Omental fat pad (tissue), 4 donors: ENCODE measurements around the gene KCNAB1. TPM values are rescaled to one million over a fixed set of nuclear protein-coding genes. Genes with fewer than 3 reads are reported as not detected.
"Not testable (repeated sequence)": the region's sequence is repeated elsewhere in the genome, so short reads cannot be mapped to it uniquely, and the experiment has no call there.

Experiments used
- ATAC-seq: fragments of 150-250 bp; one replicate; pipeline ENCODE4 v1.9.1; 2016; ENCODE audit warnings: mild to moderate bottlenecking, moderate library complexity; ENCODE audit not compliant: low FRiP score
- DNase-seq: peaks from one replicate; pipeline ENCODE4 v3.0.0-alpha.2; 2019; ENCODE audit warnings: low spot score
- total RNA-seq, 4 donors: library from RNA; depleted of rRNA; stranded (reverse); fragments of >200 nt; gene quantifications; one replicate each; pipeline ENCODE4 v1.1.0, GENCODE V29; 2016
- TF ChIP-seq, protein P1 (sequence below), 3 donors: fragments of 450-650 bp; IDR thresholded peaks; one replicate each; pipeline ENCODE4 v1.5.1; 2016 to 2017; ENCODE audit warnings: antibody characterized with exemption in 3 of 3, mild to moderate bottlenecking in 3 of 3, moderate library complexity in 2 of 3

The KCNAB1 gene
- total RNA-seq, 4 donors from 2014 or later, result 2.2 to 12.6 (median 5.7) TPM

DNA sequence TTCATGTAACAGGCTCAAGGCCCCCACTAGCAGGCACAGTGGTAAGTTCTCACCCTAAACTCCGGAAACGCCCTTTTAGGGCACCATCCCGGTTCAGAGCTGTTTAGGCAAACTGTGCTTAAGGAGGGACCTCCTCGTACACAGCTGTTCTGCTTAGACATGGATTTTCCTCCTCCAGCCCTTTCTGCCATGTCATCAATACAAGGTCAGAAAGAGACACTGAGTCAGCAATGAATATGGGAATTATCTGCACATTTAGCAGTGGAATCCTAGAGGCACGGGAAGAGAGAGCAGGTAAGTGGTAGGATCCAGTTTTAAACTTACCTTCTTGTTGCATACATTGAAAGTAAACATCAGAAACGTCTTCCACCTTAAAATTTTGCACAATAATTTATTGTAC, 107.3 kb downstream of the KCNAB1 start:
- DNase-seq (no peak), ATAC-seq (no peak)
- TF ChIP-seq, protein P1, sequence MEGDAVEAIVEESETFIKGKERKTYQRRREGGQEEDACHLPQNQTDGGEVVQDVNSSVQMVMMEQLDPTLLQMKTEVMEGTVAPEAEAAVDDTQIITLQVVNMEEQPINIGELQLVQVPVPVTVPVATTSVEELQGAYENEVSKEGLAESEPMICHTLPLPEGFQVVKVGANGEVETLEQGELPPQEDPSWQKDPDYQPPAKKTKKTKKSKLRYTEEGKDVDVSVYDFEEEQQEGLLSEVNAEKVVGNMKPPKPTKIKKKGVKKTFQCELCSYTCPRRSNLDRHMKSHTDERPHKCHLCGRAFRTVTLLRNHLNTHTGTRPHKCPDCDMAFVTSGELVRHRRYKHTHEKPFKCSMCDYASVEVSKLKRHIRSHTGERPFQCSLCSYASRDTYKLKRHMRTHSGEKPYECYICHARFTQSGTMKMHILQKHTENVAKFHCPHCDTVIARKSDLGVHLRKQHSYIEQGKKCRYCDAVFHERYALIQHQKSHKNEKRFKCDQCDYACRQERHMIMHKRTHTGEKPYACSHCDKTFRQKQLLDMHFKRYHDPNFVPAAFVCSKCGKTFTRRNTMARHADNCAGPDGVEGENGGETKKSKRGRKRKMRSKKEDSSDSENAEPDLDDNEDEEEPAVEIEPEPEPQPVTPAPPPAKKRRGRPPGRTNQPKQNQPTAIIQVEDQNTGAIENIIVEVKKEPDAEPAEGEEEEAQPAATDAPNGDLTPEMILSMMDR (IDR thresholded peaks at IDR 0.05), result no peak

DNA sequence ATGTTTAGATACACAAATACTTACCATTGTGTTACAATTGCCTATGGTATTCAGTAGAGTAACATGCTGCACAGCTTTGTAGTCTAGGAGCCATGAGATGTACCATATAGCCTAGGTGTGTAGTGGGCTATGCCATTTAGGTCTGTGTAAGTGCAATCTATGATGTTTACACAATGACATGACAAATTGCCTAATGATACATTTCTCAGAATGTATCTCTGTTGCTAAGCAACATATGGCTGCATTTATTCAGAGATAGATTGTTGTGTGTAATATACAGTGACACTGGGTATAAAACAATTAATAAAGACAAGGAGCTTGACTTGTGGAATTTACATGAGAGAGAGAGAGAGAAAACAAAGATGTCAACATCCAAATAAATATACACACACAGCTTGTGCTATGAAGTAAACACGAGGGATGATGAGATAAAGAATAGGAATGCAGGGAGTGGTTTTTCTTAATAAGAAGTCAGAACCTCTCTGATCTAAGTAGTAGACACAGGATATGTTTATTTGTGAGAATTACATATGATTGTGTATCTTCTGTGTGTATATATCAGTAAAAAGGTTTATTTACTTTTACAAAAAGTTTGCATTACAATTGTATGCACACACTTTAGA, 110.0 kb downstream of the KCNAB1 start:
- TF ChIP-seq, protein P1 (IDR thresholded peaks at IDR 0.05), result no peak
- ATAC-seq (no peak), DNase-seq (no peak)

DNA sequence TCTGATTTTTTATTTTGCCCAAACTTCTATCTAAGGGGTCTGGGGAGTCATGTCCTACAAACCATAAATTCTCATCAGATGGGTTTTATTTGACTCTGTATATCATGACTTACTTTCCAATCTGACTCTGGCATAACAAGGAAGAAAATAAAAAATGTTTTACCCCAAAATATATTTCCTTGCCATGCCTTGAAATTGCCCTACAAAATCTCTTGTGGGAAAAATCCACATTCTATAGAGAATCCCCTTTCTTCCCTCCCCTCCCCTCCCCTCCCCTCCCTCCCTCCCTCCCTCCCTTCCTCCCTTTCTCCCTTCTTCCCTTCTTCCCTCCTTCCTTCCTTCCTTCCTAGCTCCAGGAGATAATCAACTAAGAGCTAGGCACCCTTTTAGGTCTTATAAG, 110.8 kb downstream of the KCNAB1 start:
- not testable (repeated sequence) for DNase-seq, ATAC-seq

DNA sequence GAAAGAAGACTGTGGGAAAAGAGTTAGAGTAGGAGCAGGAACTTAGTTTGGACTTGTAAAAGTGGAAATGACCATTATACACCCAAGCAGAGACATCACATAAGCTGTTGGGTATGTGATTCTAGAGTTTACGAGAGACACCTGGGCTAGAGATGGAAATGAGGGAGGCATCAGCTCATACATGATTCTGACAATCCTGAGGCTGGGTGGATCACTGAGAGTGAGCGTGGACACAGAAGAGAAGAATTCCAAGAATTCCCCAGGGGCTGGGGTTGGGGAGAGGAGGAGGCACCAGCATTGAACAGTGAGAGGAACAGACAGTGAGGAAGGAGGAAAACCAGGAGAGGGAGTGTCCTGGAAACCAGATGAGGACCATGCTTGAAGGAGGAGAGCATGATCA, 113.5 kb downstream of the KCNAB1 start:
- DNase-seq, result no peak
- TF ChIP-seq, protein P1 (IDR thresholded peaks at IDR 0.05), result no peak
- no peak for ATAC-seq

DNA sequence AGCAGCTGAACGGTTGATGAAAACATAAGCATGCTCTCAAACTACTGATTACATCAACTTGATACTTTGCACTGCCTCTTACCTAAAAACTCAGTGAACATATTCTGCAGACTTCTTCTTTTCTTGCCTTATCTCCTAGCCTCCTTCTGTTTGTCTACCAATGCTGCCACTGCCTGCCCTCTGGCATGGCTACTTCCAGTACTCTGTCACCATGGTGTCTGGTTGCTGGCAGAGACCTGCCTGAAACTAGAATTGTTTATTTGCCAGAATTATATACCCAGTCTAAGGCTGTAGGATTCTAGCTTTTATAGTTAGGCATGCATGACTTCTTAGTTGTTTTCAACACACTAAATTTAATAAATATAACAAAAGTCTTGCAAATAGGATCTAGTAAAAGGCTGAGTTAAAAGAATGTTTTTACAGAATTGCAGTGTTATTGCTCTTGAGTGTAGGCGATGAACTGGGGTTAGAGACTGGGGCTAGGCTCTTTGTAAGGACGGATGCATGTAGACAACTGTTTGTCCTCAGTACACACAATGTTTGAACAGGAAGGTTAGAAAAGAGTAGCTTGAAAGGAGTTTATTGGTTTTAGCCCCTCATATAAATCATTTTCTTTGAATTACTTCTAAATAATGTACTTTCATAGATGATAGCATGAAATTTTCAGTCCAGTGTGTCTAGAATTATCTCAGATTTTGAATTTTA, 116.3 kb downstream of the KCNAB1 start:
- TF ChIP-seq, protein P1 (IDR thresholded peaks at IDR 0.05), result no peak
- DNase-seq (no peak), ATAC-seq (no peak)

DNA sequence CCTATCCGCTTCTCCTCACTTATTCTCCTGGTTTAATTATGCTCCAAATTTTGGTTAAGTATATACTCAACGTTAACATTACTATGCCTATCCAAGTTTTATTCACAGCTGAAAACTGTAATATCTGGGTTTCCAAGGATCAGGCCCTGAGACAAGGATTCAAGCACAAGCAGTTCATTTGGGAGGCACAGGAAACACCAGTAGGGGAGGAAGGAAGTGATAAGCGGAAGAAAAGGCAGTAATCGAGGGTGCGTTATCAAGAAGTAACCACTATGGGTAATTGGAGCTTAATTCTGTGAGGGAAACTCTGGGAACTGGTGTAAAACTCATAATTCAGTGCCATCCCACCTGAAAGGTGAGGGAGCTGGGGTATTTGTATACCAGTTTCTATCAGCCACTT, 120.3 kb downstream of the KCNAB1 start:
- DNase-seq, result no peak
- no peak for ATAC-seq
- TF ChIP-seq, protein P1 (IDR thresholded peaks at IDR 0.05), result no peak

DNA sequence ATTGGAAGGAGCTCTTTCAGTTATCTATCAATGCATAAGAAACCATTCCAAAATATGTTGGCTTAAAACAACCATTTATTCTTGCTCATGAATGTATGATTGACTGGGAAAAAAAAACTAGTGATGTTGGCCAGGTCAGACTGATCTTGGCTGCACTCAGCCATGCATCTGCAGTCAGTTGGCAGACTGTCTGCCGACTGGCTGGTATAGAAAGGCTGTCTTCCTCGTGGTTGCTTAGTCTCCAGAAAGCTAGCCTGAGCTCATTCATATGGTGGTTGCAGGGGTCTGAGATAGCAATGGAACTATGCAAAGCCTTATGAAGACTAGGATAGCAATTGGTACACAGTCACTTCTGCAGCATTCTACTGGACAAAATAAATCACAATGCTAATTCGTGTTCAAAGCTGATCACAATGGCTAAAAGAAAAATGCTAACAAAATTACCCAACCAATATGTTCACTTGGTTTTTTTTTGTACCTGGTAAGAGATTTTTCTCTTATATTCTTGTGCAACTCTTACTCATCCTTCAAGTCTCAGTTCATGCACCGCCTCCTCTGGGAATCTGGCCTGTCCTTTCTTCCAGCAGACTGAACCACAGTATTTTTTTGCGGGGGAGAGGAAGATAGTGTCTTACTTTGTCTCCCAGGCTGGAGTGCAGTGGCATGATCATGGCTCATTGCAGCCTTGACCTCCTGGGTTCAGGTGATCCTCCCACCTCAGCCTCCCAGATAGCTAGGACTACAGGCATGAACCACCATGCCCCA, 126.8 kb downstream of the KCNAB1 start:
- DNase-seq (no peak), ATAC-seq (peak; percentile 64)
- TF ChIP-seq, protein P1 (IDR thresholded peaks at IDR 0.05), result no peak
